ENCODE results near the gene CLDN9.

- no peak for TF ChIP-seq EZH2 (IDR thresholded peaks at IDR 0.05; ENCODE audit: insufficient read depth, low read length)
- no peak for TF ChIP-seq CTCF (IDR thresholded peaks at IDR 0.05; ENCODE audit: insufficient read depth, low read depth, low read length)
These were observed 21.0 kb upstream of the CLDN9 start for GRCh38 chr16:2991566-2992261.

Measured in astrocyte (in vitro differentiated cells and primary cell).